GM12864 (cell line): Measurements from ENCODE around the gene ELF2.
"Not testable (repeated sequence)": the region's sequence is repeated elsewhere in the genome, so short reads cannot be mapped to it uniquely, and the experiment has no call there.

Experiments
- DNase-seq: peaks from one replicate; pipeline ENCODE4 v3.0.0-alpha.2; 2011; ENCODE audit warnings: low read depth
- H3K4me3 ChIP-seq: 2 replicates; pipeline ENCODE4 v1.5.1; 2011; ENCODE audit warnings: mild to moderate bottlenecking, low read depth, low read length, control low read depth
- CTCF ChIP-seq: IDR thresholded peaks from 2 replicates; pipeline ENCODE4 v1.5.1; 2011; ENCODE audit warnings: low read depth, mild to moderate bottlenecking, moderate library complexity, low read length, control low read depth, inconsistent platforms; ENCODE audit errors: missing control alignments

ELF2 gene

GRCh38 chr4:139170932-139171331 lies 6.1 kb downstream of the ELF2 start:
- DNase-seq = no peak
- no peak for TF ChIP-seq CTCF

GRCh38 chr4:139167774-139168444 lies 9.1 kb downstream of the ELF2 start:
- no peak for DNase-seq
- TF ChIP-seq CTCF = peak; percentile 48
- H3K4me3 ChIP-seq = no peak overlapping the region

More at GRCh38 chr4:139170932-139171331, 6.1 kb downstream of the ELF2 start:
- H3K4me3 ChIP-seq = no peak overlapping the region

- no peak overlapping the region for H3K4me3 ChIP-seq
- TF ChIP-seq CTCF = no peak
- no peak for DNase-seq
These were observed 12.3 kb downstream of the ELF2 start for GRCh38 chr4:139164731-139165130.

- no peak overlapping the region for H3K4me3 ChIP-seq
- no peak for TF ChIP-seq CTCF
- no peak for DNase-seq
These were observed 13.2 kb downstream of the ELF2 start for GRCh38 chr4:139163806-139164206.

GRCh38 chr4:139157977-139158376 lies 19.0 kb downstream of the ELF2 start:
- DNase-seq, H3K4me3 ChIP-seq: not testable (repeated sequence)

GRCh38 chr4:139154952-139155557 lies 22.0 kb downstream of the ELF2 start:
- no peak overlapping the region for H3K4me3 ChIP-seq
- no peak for TF ChIP-seq CTCF
- no peak for DNase-seq

GRCh38 chr4:139154538-139154937 lies 22.5 kb downstream of the ELF2 start:
- TF ChIP-seq CTCF = no peak
- DNase-seq = no peak
- H3K4me3 ChIP-seq = no peak overlapping the region
